SK-N-SH (cell line): Measurements from ENCODE around the gene GMPR. TPM values are rescaled to one million over a fixed set of nuclear protein-coding genes. Genes with fewer than 3 reads are reported as not detected.

Source experiments
- CTCF ChIA-PET: fragments of 300-600, 350-600 bp; formaldehyde crosslinking; extraction: SDS; loops from one replicate; lab custom pipeline; 2021; lab: Yijun Ruan, JAX
- POLR2A ChIA-PET: fragments of 350-600 bp; sonication (Branson Sonifier 250); formaldehyde crosslinking; extraction: SDS; loops from one replicate; lab custom pipeline; 2020; ENCODE audit warnings: antibody characterized with exemption, inconsistent platforms; lab: Yijun Ruan, JAX
- DNase-seq: peaks from one replicate; pipeline ENCODE4 v3.0.0; 2012
- H2AFZ ChIP-seq: fragments of 200-600 bp; sonication (generic); 2 replicates; pipeline ENCODE4 v1.8.1; 2016; ENCODE audit warnings: antibody characterized with exemption, mild to moderate bottlenecking, low read depth
- H3F3A ChIP-seq: fragments of 200-600 bp; sonication (generic); replicated peaks from 2 replicates; pipeline ENCODE3; 2016; ENCODE audit warnings: antibody characterized with exemption, mild to moderate bottlenecking; ENCODE audit not compliant: insufficient read depth
- H3K27ac ChIP-seq, 2 experiments: fragments of 200-500 bp in 1 of 2; fragments of 200-600 bp in 1 of 2; sonication (Bioruptor generic) in 1 of 2; sonication (generic), shearing (Covaris generic) in 1 of 2; 2 replicates each; pipeline versions ENCODE4 v1.5.1 to v1.6.1; 2014 to 2016; ENCODE audit warnings: low read depth in 2 of 2, inconsistent platforms in 1 of 2, low read length in 1 of 2, mild to moderate bottlenecking in 1 of 2, mixed read lengths in 1 of 2
- H3K27me3 ChIP-seq: fragments of 200-600 bp; sonication (generic), shearing (Covaris generic); 2 replicates; pipeline ENCODE4 v1.6.1; 2016; ENCODE audit warnings: mixed run types; ENCODE audit not compliant: insufficient read depth
- H3K36me3 ChIP-seq, 2 experiments: fragments of 200-500 bp in 1 of 2; fragments of 200-600 bp in 1 of 2; sonication (Bioruptor generic) in 1 of 2; sonication (generic) in 1 of 2; replicated peaks in 1 of 2; 2 replicates each; pipeline versions ENCODE3 to v1.5.1; 2014 to 2016; ENCODE audit warnings: low read length in 1 of 2, mild to moderate bottlenecking in 1 of 2; ENCODE audit not compliant: insufficient read depth in 2 of 2, control insufficient read depth in 1 of 2
- H3K4me1 ChIP-seq, 2 experiments: fragments of 200-500 bp in 1 of 2; fragments of 200-600 bp in 1 of 2; sonication (Bioruptor generic) in 1 of 2; sonication (generic), shearing (Covaris generic) in 1 of 2; 2 replicates each; pipeline versions ENCODE4 v1.5.1 to v1.6.1; 2014 to 2016; ENCODE audit warnings: low read depth in 1 of 2, low read length in 1 of 2, mixed run types in 1 of 2; ENCODE audit not compliant: insufficient read depth in 2 of 2, control insufficient read depth in 1 of 2
- H3K4me2 ChIP-seq: fragments of 200-600 bp; sonication (generic), shearing (Covaris generic); 2 replicates; pipeline ENCODE4 v1.6.1; 2017; ENCODE audit warnings: mixed run types
- H3K4me3 ChIP-seq, 2 experiments: fragments of 200-500 bp in 1 of 2; fragments of 200-600 bp in 1 of 2; sonication (Bioruptor generic) in 1 of 2; sonication (generic), shearing (Covaris generic) in 1 of 2; 2 replicates each; pipeline versions ENCODE4 v1.5.1 to v1.8.1; 2014 to 2016; ENCODE audit warnings: low read depth in 2 of 2, inconsistent platforms in 1 of 2, low read length in 1 of 2, mild to moderate bottlenecking in 1 of 2, mixed read lengths in 1 of 2, moderate library complexity in 1 of 2
- H3K79me2 ChIP-seq: fragments of 200-600 bp; sonication (generic); 2 replicates; pipeline ENCODE4 v1.8.1; 2017; ENCODE audit warnings: mild to moderate bottlenecking; ENCODE audit not compliant: insufficient read depth
- H3K9ac ChIP-seq: fragments of 200-600 bp; sonication (generic); 2 replicates; pipeline ENCODE4 v1.6.1; 2017; ENCODE audit warnings: mixed run types
- H3K9me2 ChIP-seq: fragments of 200-600 bp; sonication (generic); 2 replicates; pipeline ENCODE4 v1.6.1; 2017; ENCODE audit warnings: mixed run types
- H3K9me3 ChIP-seq: fragments of 200-600 bp; sonication (generic); 2 replicates; pipeline ENCODE4 v1.6.1; 2017; ENCODE audit warnings: mixed run types, mild to moderate bottlenecking, moderate library complexity
- H4K20me1 ChIP-seq: fragments of 200-600 bp; sonication (generic); 2 replicates; pipeline ENCODE4 v1.6.1; 2017; ENCODE audit warnings: mild to moderate bottlenecking, mixed run types; ENCODE audit not compliant: insufficient read depth
- ELF1 ChIP-seq: IDR thresholded peaks from 2 replicates; pipeline ENCODE4 v1.4.0; 2012
- FOXJ3 ChIP-seq: sonication (generic); formaldehyde crosslinking; IDR thresholded peaks from 2 replicates; pipeline ENCODE4 v1.5.1; 2020; ENCODE audit warnings: mild to moderate bottlenecking, missing genetic modification reagents
- JUND ChIP-seq: IDR thresholded peaks from 2 replicates; pipeline ENCODE4 v1.4.0; 2012
- MEF2A ChIP-seq: IDR thresholded peaks from 2 replicates; pipeline ENCODE4 v1.4.0; 2012; ENCODE audit warnings: low read depth, borderline replicate concordance
- MXI1 ChIP-seq: IDR thresholded peaks from 2 replicates; pipeline ENCODE4 v1.6.1; 2012; ENCODE audit warnings: mild to moderate bottlenecking, low read depth, low read length, improper control_type of control experiment
- NRF1 ChIP-seq: IDR thresholded peaks from 2 replicates; pipeline ENCODE4 v1.6.1; 2012; ENCODE audit warnings: low read depth, mild to moderate bottlenecking, low read length
- POLR2AphosphoS5 ChIP-seq: IDR thresholded peaks from 2 replicates; pipeline ENCODE4 v1.6.1; 2012; ENCODE audit warnings: low read depth, low read length
- RAD21 ChIP-seq: IDR thresholded peaks from 2 replicates; pipeline ENCODE4 v1.6.1; 2012; ENCODE audit warnings: mild to moderate bottlenecking, low read length
- RXRA ChIP-seq: IDR thresholded peaks from 2 replicates; pipeline ENCODE4 v1.4.0; 2012; ENCODE audit warnings: low read depth, mild to moderate bottlenecking, borderline replicate concordance
- SMC3 ChIP-seq: IDR thresholded peaks from 2 replicates; pipeline ENCODE4 v1.6.1; 2012; ENCODE audit warnings: low read depth, low read length, improper control_type of control experiment
- TAF1 ChIP-seq: IDR thresholded peaks from 2 replicates; pipeline ENCODE4 v1.6.1; 2012; ENCODE audit warnings: low read depth, mild to moderate bottlenecking, low read length, moderate library complexity, borderline replicate concordance
- TEAD4 ChIP-seq: IDR thresholded peaks from 2 replicates; pipeline ENCODE4 v1.4.0; 2012; ENCODE audit warnings: mild to moderate bottlenecking, borderline replicate concordance; ENCODE audit not compliant: insufficient read depth
- YY1 ChIP-seq: IDR thresholded peaks from 2 replicates; pipeline ENCODE4 v1.4.0; 2012; ENCODE audit warnings: low read depth, mild to moderate bottlenecking
- ZBTB33 ChIP-seq: IDR thresholded peaks from 2 replicates; pipeline ENCODE4 v1.4.0; 2012; ENCODE audit warnings: low read depth, borderline replicate concordance
- WGBS: methylation state at CpG from one replicate; pipeline ENCODE4 v1.1.6; 2017; ENCODE audit warnings: low lambda C conversion rate; 5-methylcytosine and 5-hydroxymethylcytosine counted together
- polyA plus RNA-seq, 3 experiments: library from polyadenylated mRNA; depleted of rRNA; stranded (reverse); fragments of >200 nt; gene quantifications; 2 replicates each; pipeline ENCODE4 v1.2.3, GENCODE V29; 2012

GMPR gene
- polyA plus RNA-seq, 1 of the 3 experiments (the other 2 are of a cell fraction), result 21.0 TPM

DNA sequence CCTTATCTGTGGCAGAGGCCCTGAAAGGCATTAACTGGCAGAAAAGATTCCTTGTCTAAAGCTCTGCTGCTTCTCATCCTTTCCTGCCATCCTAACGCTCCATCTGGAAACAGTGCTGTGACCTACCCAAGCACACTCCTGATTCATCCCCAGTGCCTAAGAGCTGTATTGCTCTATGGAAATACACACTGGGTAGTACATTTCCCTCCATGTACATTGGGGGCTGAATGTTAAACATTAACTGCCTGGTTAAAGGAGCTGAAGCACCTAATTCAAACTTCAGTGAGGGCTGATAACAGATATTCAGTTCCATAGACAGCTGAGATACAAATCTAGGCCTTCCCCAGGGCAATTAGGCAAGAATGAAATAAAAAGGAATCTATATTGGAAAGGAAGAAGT, 36.7 kb upstream of the GMPR start:
- H3K36me3 ChIP-seq, result no peaks in the 10 kb centered on the region
- no peaks in the 10 kb centered on the region for H3F3A ChIP-seq
- H3K9me3 ChIP-seq, result no peaks in the 10 kb centered on the region
- H3K9me2 ChIP-seq, result no peaks in the 10 kb centered on the region; the same call in 1 of the 2 replicates
- no peaks in the 10 kb centered on the region for H3K79me2 ChIP-seq
- no peak for DNase-seq
- ChIA-PET CTCF (interaction anchor here (1.6 to 19.3 kb wide), 3 partner anchors 16 to 510 kb away, joined by 5 to 226 read pairs (median 7); no protein-coding TSS in a partner anchor), POLR2A (no interaction called here)
- H3K4me3 ChIP-seq, result no peak overlapping the region
- no peak overlapping the region for H2AFZ ChIP-seq
- 94% methylated on average over 1 of the region's 1 CpG for WGBS
- H3K27ac ChIP-seq, result no peak overlapping the region
- H3K4me2 ChIP-seq, result no peak overlapping the region
- TF ChIP-seq NRF1 (no peak), SMC3 (no peak), MXI1 (no peak), TEAD4 (no peak), YY1 (no peak), RAD21 (no peak), ELF1 (no peak), JUND (no peak), FOXJ3 (CRISPR knock-in tag) (no peak), RXRA (no peak)
- no peaks in the 10 kb centered on the region for H4K20me1 ChIP-seq
- no peak overlapping the region for H3K9ac ChIP-seq
- no peaks in the 10 kb centered on the region; the same call in 1 of the 2 replicates for H3K27me3 ChIP-seq
- peaks cover under 1 to 11% of the 10 kb centered on the region in 2 experiments; a peak in 3 of 4 replicates for H3K4me1 ChIP-seq

GRCh38 chr6:16204653-16205376, 33.6 kb upstream of the GMPR start:
- WGBS, result 84% methylated on average over 5 of the region's 5 CpGs
- Histone ChIP-seq H3K27ac (peak overlapping the region in 1 of 2 experiments; percentile 55; a peak in 2 of 4 replicates), H3K27me3 (no peaks in the 10 kb centered on the region; the same call in 1 of the 2 replicates), H3K9me3 (no peaks in the 10 kb centered on the region), H3K9me2 (no peaks in the 10 kb centered on the region; the same call in 1 of the 2 replicates), H3F3A (peaks cover 3% of the 10 kb centered on the region), H3K9ac (no peak overlapping the region), H3K4me3 (no peak overlapping the region), H4K20me1 (no peaks in the 10 kb centered on the region), H3K4me2 (no peak overlapping the region), H3K79me2 (no peaks in the 10 kb centered on the region), H3K36me3 (no peaks in the 10 kb centered on the region), H3K4me1 (peaks cover 4 to 11% of the 10 kb centered on the region in 2 experiments; a peak in 3 of 4 replicates), H2AFZ (0 out of 2 replicates have a peak overlapping the region, but pooled peaks have one; percentile 23)
- POLR2A ChIA-PET, result no interaction called here
- TF ChIP-seq MEF2A, result no peak
- TF ChIP-seq SMC3, result no peak
- TF ChIP-seq TAF1, result no peak
- TF ChIP-seq POLR2AphosphoS5, result no peak
- no peak for TF ChIP-seq YY1
- no peak for TF ChIP-seq ZBTB33
- no peak for TF ChIP-seq RXRA
- CTCF ChIA-PET, result interaction anchor here (1.1 to 19.3 kb wide), 11 partner anchors 17 to 562 kb away, joined by 3 to 226 read pairs (median 4); partner anchors contain the start of gene MYLIP
- DNase-seq, result no peak
